Neuron (in vitro differentiated cells): ENCODE measurements around the gene ARHGAP22.

ENCODE experiments used
- H2AFZ ChIP-seq: one replicate; pipeline ENCODE4 v1.6.1; 2013; ENCODE audit warnings: low read depth, mild to moderate bottlenecking, inconsistent platforms, low read length, moderate library complexity
- H3K27me3 ChIP-seq: one replicate; pipeline ENCODE4 v1.6.1; 2013; ENCODE audit warnings: low read length; ENCODE audit not compliant: insufficient read depth
- H3K36me3 ChIP-seq: one replicate; pipeline ENCODE4 v1.6.1; 2013; ENCODE audit warnings: low read length; ENCODE audit not compliant: insufficient read depth
- H3K4me1 ChIP-seq: one replicate; pipeline ENCODE4 v1.6.1; 2013; ENCODE audit warnings: low read length; ENCODE audit not compliant: insufficient read depth
- H3K4me3 ChIP-seq: 2 replicates; pipeline ENCODE4 v1.5.1; 2013; ENCODE audit warnings: mild to moderate bottlenecking, low read length, moderate library complexity
- H3K9me3 ChIP-seq: one replicate; pipeline ENCODE4 v1.6.1; 2013; ENCODE audit warnings: low read length

ARHGAP22 gene

DNA sequence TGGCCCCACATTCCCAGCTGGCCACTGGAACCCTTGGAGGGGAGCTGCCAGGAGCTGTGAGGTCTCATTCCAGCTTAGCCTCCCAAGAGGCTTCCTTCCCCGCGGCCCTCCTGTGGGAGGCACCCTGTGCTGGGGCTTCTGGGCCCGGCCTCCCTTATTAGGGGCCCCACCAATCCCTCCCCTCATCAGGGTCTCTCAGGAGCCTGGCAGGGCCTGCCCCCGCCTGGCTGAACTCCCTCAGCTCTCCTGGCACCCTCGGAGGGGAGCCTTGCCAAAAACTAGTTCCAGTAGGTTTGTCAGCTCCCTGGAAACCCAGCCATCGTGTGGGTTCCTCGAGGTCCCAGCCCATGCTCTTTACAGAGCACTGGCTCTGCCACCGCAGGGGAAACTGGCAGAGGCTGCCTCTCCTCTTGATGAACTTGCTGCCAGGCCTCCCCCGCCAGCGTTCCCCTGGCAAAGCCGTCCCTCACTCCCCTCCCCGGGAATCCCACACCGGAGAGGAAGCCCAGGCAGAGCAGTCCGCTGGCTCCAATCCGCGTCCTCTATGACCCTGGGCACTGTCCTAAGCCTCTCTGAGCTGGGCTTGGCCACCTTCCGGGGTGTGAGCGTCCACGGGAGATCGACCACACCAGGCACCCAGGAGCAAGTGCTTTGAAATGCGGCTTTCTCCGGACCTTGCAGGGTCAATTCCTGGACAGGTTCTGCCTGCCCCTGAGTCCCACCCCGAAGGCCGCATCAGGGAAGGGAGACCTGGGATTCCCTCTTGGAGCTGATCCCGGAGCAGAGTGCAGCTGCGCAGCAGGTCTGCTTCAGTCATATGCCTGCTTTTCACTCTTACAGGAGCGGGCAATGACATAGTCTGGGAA, 139.8 kb downstream of the ARHGAP22 start:
- Histone ChIP-seq H3K4me3 (no peak overlapping the region), H3K9me3 (no peaks in the 10 kb centered on the region), H3K36me3 (no peaks in the 10 kb centered on the region), H3K4me1 (no peaks in the 10 kb centered on the region), H2AFZ (no peak overlapping the region), H3K27me3 (no peaks in the 10 kb centered on the region)

DNA sequence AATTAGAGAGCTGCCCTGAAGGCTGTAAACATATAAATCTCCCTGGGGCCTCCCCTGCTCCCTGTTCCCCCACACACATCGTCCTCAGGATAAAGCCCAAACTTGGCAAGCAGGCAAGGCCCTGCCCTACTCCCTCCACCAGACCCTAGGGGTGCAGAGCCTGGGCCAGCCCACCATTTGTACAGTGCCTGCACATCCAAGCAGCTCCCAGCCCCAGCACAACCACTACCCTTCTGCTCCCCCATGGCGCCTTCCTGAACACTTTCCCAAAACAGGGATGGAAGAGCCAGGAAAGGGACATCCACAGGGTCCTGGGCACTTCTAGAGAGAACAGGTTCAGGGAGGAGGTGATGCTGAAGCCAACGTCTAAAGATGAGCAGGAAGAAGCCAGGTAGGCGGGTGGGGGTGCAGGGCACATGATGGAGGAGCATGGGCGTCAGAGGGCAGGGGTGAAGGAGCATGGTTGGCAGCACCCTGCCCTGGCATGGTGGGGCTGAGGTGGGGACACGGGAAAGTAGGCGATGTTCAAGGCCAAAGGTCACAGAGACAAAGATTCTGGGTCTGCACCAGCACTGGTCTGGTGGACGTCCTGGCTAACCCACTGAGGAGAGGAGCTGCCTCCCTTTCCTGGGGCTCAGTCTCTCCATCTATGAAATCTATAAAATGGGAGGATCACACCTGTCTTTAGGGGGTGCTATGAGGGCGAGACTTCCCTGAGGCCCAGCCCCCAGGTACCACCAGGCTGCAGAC, 140.6 kb downstream of the ARHGAP22 start:
- Histone ChIP-seq H3K4me3 (no peak overlapping the region), H3K36me3 (no peaks in the 10 kb centered on the region), H3K4me1 (no peaks in the 10 kb centered on the region), H3K9me3 (no peaks in the 10 kb centered on the region), H3K27me3 (no peaks in the 10 kb centered on the region), H2AFZ (no peak overlapping the region)

DNA sequence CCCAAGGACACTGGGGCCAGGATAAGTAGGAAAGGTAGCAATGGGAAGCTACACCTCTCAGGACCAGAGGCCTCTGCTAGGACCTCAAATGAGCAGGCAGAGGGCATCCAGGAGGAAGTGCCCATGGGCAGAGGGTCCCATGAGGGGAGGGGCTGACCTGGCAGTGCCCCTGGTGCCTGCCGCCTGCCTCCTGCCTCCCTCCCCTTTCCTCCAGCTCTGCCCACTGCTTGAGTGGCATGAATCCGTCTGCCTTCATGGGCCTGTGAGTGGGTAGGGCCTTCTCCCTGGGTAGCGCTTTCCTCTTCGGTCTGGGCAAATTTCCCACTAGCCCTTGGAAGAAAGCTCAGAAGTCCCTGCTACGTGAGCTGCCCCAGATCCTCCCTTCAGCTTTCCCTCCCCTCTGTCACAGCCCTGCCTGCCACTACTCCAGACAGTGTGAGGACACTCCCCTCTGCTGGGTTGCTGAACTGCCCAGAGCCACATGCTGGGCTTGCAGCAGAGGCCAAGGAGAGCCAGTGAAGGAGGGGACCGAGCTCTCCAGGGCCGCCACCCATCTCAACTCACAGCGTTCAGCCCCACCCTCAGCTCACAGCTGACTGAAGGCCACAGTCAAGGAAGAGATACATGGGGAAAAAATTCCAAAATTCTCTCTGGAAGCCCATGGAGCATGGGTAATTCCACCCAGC, 141.4 kb downstream of the ARHGAP22 start:
- Histone ChIP-seq H3K36me3 (no peaks in the 10 kb centered on the region), H3K9me3 (no peaks in the 10 kb centered on the region), H3K27me3 (no peaks in the 10 kb centered on the region), H3K4me3 (no peak overlapping the region), H3K4me1 (no peaks in the 10 kb centered on the region), H2AFZ (no peak overlapping the region)

DNA sequence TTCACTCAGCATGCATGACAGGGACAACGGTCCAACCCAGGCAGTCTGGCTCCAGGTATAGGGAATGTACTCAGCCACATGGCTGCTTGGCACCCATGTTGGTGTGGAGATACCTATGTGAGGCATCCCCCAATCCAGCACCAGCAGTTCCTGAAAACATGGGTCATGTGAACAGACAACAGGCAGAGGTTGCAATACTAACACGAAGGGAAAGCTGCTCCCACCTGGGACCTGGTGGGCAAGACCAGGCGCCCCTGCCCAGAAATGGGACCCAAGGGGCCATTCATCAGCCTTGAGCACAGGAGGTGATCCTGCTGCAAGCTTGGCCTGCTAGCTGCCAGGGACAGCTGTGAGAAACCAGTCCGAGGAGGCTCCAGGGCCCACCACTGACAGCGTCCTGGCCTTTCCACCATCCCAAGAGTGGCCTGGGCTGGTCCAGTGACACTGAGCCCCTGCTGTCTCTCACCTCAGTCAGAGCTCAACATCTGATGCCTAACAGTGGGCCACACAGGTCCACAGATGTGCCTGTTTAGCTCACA, 142.3 kb downstream of the ARHGAP22 start:
- Histone ChIP-seq H3K27me3 (no peaks in the 10 kb centered on the region), H3K36me3 (no peaks in the 10 kb centered on the region), H3K4me1 (no peaks in the 10 kb centered on the region), H3K4me3 (no peak overlapping the region), H2AFZ (no peak overlapping the region), H3K9me3 (no peaks in the 10 kb centered on the region)

- H2AFZ ChIP-seq = no peak overlapping the region
- no peaks in the 10 kb centered on the region for H3K27me3 ChIP-seq
- H3K36me3 ChIP-seq = no peaks in the 10 kb centered on the region
Measured at GRCh38 chr10:48461623-48462481, 143.0 kb downstream of the ARHGAP22 start.

DNA sequence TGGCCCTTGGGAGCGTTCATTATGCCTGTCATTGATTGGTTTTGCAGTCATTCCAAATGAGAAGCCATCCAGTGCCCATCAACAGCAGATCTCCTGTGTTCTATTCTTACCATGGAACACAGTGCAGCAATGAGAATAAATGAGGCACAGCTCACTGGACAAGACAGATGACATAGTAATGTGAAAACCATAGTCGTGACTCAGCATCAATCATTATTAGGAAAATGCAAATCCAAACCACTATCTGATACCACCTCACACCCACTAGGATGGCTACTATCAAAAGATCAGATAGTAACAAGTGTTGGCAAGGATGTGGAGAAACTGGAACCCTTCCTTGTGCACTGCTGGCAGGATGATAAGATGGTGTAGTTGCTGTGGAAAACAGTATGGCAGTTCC, 144.7 kb downstream of the ARHGAP22 start:
- Histone ChIP-seq H2AFZ (no peak overlapping the region), H3K27me3 (no peaks in the 10 kb centered on the region), H3K36me3 (no peaks in the 10 kb centered on the region), H3K4me1 (no peaks in the 10 kb centered on the region), H3K4me3 (no peak overlapping the region), H3K9me3 (no peaks in the 10 kb centered on the region)

More at GRCh38 chr10:48461623-48462481, 143.0 kb downstream of the ARHGAP22 start:
- Histone ChIP-seq H3K4me1 (no peaks in the 10 kb centered on the region), H3K4me3 (no peak overlapping the region), H3K9me3 (no peaks in the 10 kb centered on the region)

- H3K27me3 ChIP-seq = no peaks in the 10 kb centered on the region
- no peaks in the 10 kb centered on the region for H3K4me1 ChIP-seq
- no peak overlapping the region for H2AFZ ChIP-seq
- no peaks in the 10 kb centered on the region for H3K9me3 ChIP-seq
- H3K36me3 ChIP-seq = no peaks in the 10 kb centered on the region
- no peak overlapping the region for H3K4me3 ChIP-seq
Measured at GRCh38 chr10:48459270-48460150, 145.4 kb downstream of the ARHGAP22 start.

GRCh38 chr10:48458662-48459048, 146.2 kb downstream of the ARHGAP22 start:
- Histone ChIP-seq H3K4me1 (no peaks in the 10 kb centered on the region), H3K27me3 (no peaks in the 10 kb centered on the region), H3K9me3 (no peaks in the 10 kb centered on the region), H3K4me3 (no peak overlapping the region), H2AFZ (no peak overlapping the region), H3K36me3 (no peaks in the 10 kb centered on the region)

GRCh38 chr10:48457949-48458661, 146.8 kb downstream of the ARHGAP22 start:
- H3K9me3 ChIP-seq = no peaks in the 10 kb centered on the region
- H3K4me3 ChIP-seq = no peak overlapping the region
- H3K4me1 ChIP-seq = no peaks in the 10 kb centered on the region
- H3K27me3 ChIP-seq = no peaks in the 10 kb centered on the region
- no peaks in the 10 kb centered on the region for H3K36me3 ChIP-seq
- H2AFZ ChIP-seq = no peak overlapping the region

DNA sequence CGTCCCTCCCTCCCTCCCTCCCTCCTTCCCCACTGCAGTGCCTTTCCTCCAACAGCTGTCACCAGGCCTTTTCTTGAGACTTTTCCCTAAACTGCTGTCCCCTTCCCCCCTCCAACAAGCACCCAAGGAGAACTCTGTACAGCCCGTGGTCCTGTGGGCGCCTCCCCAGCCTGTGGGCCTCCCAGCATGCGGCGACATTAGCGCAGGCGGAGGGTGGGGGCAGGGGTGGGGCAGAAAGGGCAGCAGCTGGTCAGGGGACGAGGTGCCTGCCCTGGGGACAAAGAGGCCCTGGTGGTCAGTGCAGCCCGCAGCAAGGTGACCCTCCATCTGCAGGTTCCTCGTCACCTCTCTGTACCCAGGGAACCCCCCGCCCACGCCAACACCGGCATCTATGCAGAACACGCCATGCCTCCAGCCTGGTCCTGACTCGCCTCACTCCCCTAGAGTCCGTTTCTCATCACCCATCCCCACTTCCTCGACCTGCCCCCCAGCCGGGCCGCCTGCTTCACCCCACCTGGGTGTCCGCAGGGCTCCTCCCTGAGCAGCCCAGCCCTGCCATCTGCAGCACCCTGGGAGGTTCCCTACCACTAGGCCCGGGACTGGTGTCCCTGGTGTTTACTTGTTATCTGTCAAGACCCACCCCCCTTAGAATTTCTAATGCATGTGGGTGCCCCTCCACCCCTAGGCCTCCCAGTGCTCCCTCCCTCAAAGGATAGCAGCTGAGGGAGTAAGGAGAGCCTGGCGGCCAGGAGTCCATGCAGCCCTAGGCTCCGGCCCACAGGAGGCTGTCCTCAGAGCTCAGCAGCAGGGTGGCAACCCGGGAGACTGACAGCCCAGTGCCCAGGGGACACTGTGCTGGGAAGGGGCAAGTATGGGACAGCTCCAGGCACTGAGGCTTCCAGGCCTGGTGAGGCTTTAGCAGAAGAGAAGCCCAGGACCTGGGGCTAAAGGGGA, 147.8 kb downstream of the ARHGAP22 start:
- Histone ChIP-seq H3K9me3 (no peaks in the 10 kb centered on the region), H3K4me3 (no peak overlapping the region), H3K4me1 (no peaks in the 10 kb centered on the region), H3K27me3 (no peaks in the 10 kb centered on the region), H3K36me3 (no peaks in the 10 kb centered on the region), H2AFZ (no peak overlapping the region)
